SJSA1 (cell line): ENCODE data around the gene NKX3-2. TPM values are rescaled to one million over a fixed set of nuclear protein-coding genes. Genes with fewer than 3 reads are reported as not detected.

Experiments used
- DNase-seq, 2 experiments: peaks; one replicate each; pipeline ENCODE4 v3.0.0-alpha.2; 2015 to 2020; ENCODE audit warnings: low spot score in 2 of 2, low read depth in 1 of 2
- H3K27ac ChIP-seq: fragments of 250-450 bp; sonication (Bioruptor Pico); 2 replicates; pipeline ENCODE4 v1.5.1; 2020; ENCODE audit warnings: mild to moderate bottlenecking, moderate library complexity
- H3K27me3 ChIP-seq: fragments of 250-450 bp; sonication (Bioruptor Pico); replicated peaks from 2 replicates; pipeline ENCODE4 v1.5.1; 2020; ENCODE audit warnings: mild to moderate bottlenecking, moderate library complexity
- H3K36me3 ChIP-seq: fragments of 250-450 bp; sonication (Bioruptor Pico); 2 replicates; pipeline ENCODE4 v1.5.1; 2020; ENCODE audit warnings: mild to moderate bottlenecking
- H3K4me1 ChIP-seq: fragments of 250-450 bp; sonication (Bioruptor Pico); replicated peaks from 2 replicates; pipeline ENCODE4 v1.6.1; 2021; ENCODE audit warnings: mild to moderate bottlenecking
- H3K4me3 ChIP-seq: fragments of 250-450 bp; sonication (Bioruptor Pico); 2 replicates; pipeline ENCODE4 v1.5.1; 2020; ENCODE audit warnings: mild to moderate bottlenecking
- H3K9me3 ChIP-seq: fragments of 250-450 bp; sonication (Bioruptor Pico); replicated peaks from 2 replicates; pipeline ENCODE4 v1.5.1; 2020; ENCODE audit warnings: mild to moderate bottlenecking
- total RNA-seq: library from RNA; depleted of rRNA; stranded (reverse); fragments of >200 nt; shearing (Covaris generic); gene quantifications from 2 replicates; pipeline ENCODE4 v1.2.3, GENCODE V29; 2014

The NKX3-2 gene
- total RNA-seq, 1 experiment from 2014 or later = 2.8 TPM

DNA sequence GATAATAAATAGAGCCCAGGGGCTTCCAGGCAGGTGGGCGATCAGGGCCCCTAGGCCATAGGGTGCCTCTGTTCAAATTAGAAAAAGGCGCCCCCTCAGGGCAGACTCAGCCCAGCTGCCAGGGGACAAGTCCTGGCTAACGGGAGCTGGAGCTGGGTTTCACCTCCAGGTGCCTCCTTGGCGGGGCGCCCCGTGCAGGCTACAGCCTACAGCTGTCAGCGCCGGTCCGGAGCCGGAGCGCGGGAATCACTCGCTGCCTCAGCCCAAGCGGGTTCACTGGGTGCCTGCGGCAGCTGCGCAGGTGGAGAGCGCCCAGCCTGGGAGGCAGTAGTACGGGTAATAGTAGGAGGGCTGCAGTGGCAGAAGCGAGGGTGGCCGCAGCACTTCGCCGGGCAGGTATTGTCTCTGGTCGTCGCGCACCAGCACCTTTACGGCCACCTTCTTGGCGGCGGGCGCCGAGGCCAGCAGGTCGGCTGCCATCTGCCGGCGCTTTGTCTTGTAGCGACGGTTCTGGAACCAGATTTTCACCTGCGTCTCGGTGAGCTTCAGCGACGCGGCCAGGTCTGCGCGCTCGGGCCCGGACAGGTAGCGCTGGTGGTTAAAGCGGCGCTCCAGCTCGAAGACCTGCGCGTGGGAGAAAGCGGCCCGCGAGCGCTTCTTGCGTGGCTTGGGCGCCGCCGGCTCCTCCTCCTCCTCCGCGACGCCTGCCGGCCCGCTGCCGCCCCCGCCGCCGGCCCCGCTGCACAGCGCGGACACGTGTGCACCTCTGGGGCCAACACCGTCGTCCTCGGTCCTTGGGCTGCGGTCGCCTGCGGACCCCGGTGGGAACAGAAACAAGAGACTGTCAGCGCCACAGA lies 2.4 kb downstream of the NKX3-2 start:
- Histone ChIP-seq H3K4me1 (peaks cover 10% of the 10 kb centered on the region; the same call in 1 of the 2 replicates), H3K9me3 (no peaks in the 10 kb centered on the region), H3K27me3 (no peaks in the 10 kb centered on the region), H3K4me3 (no peak overlapping the region), H3K36me3 (no peaks in the 10 kb centered on the region), H3K27ac (no peak overlapping the region)
- no peak for DNase-seq

DNA sequence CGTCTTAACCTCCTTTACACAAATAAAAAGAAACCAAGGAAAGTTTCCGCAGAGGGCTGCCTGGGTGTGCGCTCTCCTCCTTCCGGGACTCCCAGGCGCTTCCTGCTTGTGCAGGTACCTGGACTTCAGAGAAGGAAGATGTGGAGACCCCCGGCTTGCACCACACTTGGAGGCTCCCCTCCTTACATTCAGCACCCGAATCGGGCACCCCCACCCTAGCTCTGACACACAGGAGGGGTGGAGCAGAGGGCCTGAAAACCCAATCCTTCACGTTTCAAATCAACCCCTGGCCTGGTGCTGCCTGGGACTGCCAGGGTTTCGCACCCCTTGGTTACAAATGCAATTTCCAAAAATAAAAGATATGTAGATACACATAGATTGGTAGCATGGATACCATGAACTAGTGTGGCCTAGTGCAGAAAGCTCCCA lies 3.1 kb downstream of the NKX3-2 start:
- Histone ChIP-seq H3K4me1 (peaks cover 10% of the 10 kb centered on the region; the same call in 1 of the 2 replicates), H3K9me3 (no peaks in the 10 kb centered on the region), H3K27ac (no peak overlapping the region), H3K36me3 (no peaks in the 10 kb centered on the region), H3K4me3 (no peak overlapping the region), H3K27me3 (no peaks in the 10 kb centered on the region)
- no peak for DNase-seq

DNA sequence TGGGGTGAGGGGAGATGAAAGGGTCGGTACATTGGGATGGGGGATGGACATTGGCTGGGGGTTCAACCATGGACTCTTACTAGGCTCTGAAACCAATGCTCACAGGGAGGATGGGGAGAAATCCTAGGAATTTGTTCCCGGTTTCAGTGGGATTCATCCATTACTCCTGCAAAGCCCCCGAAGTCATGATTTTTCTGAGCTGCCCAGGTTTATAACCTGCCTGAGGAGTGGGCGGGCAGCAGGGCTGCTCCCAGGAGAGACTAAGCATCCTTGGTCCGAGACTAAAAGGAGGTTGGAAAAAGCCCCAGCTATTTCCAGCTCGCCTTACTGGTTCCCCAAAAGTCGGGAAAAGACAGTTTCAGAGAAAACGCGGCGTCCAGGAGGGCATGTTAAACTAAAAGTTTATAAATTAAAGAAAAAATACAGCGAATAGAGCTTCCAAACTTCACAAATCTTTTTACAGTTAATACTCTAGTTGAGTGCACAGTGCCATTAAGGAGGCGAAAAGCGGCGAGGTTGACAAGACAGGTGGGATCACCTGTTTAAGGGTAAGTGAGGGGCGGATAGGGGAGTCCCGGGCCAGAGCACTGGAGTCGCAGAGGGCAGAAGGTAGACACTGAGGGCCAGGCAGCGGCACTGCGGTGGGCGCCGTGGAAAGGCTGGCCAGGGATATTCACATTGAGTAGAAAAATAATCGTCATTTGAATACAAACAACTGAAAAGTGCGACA lies 3.7 kb downstream of the NKX3-2 start:
- no peak overlapping the region for H3K4me3 ChIP-seq
- no peak for DNase-seq
- no peaks in the 10 kb centered on the region for H3K27me3 ChIP-seq
- H3K36me3 ChIP-seq = no peaks in the 10 kb centered on the region
- H3K9me3 ChIP-seq = no peaks in the 10 kb centered on the region
- peaks cover 10% of the 10 kb centered on the region; the same call in 1 of the 2 replicates for H3K4me1 ChIP-seq
- H3K27ac ChIP-seq = no peak overlapping the region

DNA sequence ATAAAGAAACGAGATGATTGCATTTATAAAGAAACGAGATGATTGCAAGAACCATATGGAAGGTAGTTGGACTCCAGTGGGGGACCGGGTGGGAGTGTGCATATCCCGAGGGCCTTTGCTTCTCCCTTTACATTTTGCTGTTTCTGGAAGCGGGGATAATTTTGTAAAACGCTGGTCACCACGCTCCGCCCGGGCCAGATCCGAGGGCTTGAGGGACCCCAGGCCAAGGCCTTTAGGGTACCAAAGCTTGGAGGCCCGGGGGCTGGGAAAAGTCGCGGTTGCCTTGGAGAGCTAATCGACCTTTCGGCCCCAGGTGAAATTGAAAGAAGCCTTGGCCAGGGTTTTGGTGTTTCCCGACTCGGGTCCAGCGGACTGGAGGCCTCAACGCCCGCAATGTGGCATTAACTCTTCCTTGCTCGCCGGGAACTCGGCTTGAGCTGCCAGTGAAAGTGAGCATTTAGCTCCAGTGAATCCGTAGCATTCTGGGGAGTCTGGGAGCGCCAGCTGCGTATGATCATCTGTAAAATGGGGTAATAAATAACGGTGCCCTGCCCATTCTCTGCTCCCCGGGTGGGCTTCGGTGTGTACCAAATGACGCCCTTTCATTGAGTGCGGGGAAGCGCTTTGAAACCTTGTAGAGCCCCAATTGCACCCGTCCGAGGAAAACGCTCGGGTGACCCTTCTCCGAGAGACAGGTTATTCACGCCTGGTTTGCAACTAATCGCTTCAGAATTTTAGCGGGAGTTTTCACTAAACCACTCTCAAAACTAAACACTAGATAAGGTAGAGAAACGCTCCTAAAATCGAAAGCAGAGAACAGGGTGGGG lies 4.5 kb downstream of the NKX3-2 start:
- Histone ChIP-seq H3K27me3 (no peaks in the 10 kb centered on the region), H3K4me1 (peaks cover 7% of the 10 kb centered on the region; the same call in 1 of the 2 replicates), H3K4me3 (no peak overlapping the region), H3K9me3 (no peaks in the 10 kb centered on the region), H3K36me3 (no peaks in the 10 kb centered on the region), H3K27ac (no peak overlapping the region)
- no peak for DNase-seq

DNA sequence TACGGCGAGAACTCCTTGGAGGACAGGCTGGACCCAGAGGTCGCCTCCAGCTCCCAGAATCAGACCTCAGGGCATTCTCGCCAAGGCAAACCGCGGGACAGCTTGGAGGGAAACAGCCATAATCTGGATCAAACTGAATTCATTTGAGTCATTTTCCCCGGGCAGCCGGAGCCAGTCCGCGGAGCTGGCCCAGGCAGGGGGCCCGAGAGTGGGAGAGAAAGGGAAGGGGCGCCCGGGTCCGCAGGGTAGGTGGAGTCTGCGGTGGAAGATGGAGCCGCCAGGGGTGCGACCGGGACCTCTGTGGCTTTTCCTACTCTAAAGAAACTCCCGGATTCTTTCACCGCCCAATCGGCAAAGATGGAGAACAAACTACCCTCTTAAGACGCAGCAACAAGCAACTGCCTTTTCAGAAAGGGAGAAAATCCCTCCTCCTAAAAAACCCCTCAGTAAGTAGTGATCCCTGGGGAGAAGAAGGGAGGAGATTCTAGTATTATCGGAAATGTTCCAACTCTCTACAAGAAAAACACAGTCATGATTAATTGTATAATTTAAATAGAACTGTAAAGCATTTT lies 5.2 kb downstream of the NKX3-2 start:
- no peaks in the 10 kb centered on the region for H3K9me3 ChIP-seq
- H3K27ac ChIP-seq = no peak overlapping the region
- H3K4me1 ChIP-seq = peaks cover 6% of the 10 kb centered on the region; the same call in 1 of the 2 replicates
- no peak overlapping the region for H3K4me3 ChIP-seq
- no peaks in the 10 kb centered on the region for H3K36me3 ChIP-seq
- no peak for DNase-seq
- H3K27me3 ChIP-seq = no peaks in the 10 kb centered on the region

DNA sequence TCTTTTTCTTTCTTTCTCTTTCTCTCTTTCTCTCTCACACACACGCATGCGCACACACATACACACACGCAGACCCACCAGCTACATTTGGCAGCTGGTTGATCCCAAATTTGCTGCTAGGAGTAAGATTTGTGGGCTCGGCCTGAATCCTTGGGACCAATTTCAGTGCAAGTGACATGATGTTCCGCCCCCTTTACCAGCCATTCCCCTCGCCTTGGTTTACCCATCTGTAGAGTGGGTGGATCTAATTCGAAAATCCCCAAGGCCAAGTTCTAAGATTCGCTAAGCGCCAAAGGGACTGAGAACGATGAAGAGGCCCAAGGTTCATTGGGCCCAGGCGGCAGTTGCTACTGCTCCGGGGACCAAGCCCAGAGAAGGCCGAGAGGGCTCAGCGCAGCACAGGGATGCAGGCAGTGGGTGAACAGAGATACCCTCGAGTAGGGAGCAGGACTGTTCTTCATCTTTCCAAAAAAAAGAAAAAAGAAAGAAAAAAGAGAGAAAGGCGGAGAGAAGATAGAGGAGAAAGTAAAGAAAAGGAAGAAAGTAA lies 5.8 kb downstream of the NKX3-2 start:
- Histone ChIP-seq H3K27me3 (no peaks in the 10 kb centered on the region), H3K36me3 (no peaks in the 10 kb centered on the region), H3K27ac (no peak overlapping the region), H3K4me1 (peaks cover under 1% of the 10 kb centered on the region; the same call in 1 of the 2 replicates), H3K4me3 (no peak overlapping the region), H3K9me3 (no peaks in the 10 kb centered on the region)
- no peak for DNase-seq

DNA sequence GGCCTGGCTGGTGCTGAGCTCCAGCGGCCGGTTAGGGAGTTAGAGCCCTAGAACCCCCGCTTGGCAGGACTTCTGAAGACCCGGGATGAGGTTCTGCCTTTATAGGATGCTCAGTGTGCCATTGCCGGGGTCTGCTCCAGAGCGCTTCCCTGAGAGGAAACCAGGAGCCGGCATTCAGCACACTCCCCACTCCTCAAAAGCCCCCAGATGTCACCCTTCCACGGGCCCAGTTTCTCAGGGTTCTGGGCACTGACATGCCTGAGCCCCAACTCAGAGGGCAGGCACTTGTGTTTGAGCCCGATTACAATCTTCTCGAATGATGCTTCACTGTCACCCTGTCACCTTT lies 6.5 kb downstream of the NKX3-2 start:
- DNase-seq = no peak
- H3K27me3 ChIP-seq = no peaks in the 10 kb centered on the region
- no peak overlapping the region for H3K27ac ChIP-seq
- no peaks in the 10 kb centered on the region for H3K9me3 ChIP-seq
- no peaks in the 10 kb centered on the region for H3K4me1 ChIP-seq
- H3K36me3 ChIP-seq = no peaks in the 10 kb centered on the region
- H3K4me3 ChIP-seq = no peak overlapping the region

DNA sequence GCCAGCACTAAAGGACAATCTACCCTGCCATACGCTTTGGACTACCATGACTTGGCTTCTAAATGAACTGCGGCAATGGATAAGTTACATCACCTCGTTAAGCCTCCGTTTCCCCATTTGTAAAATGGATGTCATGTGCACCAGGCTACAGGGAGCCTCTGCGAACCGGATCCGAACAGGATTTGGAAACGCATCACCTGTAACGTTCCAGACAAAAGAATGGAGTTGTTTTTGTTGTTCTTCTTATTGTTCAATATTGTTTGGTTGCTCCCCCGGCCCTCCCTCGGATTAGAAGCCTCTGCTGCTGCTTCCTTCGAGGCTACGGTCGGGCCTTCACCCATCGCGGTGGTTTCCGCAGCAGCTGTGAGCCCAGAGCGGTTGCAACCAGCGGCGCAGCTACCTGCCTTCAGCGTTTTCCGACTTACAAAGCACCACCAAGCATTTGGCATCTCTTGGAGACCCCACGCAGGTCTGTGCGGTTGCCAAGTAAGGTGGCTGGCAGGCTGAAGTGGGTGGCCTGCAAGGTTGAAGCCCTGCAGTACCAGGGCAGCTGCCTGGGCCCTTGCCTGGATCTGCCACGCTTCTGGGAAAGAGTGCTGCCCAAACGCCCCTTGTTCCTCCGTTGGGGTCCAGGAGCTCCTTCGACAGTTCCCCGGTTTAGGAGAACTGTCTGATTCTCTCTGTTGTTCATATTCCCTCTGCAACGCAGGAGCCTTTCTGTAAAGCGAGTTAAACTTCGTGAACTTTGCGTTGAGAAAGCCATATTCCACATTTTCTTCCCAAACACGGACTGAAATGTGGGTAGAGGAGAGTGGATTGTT lies 7.1 kb downstream of the NKX3-2 start:
- Histone ChIP-seq H3K4me1 (no peaks in the 10 kb centered on the region), H3K9me3 (no peaks in the 10 kb centered on the region), H3K27me3 (no peaks in the 10 kb centered on the region), H3K36me3 (no peaks in the 10 kb centered on the region), H3K4me3 (no peak overlapping the region), H3K27ac (no peak overlapping the region)
- no peak for DNase-seq

DNA sequence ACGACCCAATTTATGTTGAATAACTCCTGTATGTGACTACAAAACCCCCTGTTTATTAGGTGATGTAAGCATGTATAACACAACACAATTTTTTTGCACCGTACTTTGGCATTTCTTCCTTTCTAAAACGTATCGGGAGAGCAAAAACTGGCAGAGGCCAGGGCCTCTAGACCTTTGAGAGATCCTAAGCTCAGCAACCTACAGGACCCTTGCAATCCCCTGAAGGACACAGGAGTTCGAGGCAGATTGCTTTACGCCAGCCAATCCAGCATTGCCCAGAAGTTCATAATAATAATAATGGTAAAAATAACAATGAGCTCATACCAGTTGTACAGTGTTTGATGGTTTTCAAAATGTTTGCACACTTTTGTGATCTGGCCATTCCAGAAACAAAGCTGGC lies 7.7 kb downstream of the NKX3-2 start:
- no peaks in the 10 kb centered on the region for H3K27me3 ChIP-seq

DNA sequence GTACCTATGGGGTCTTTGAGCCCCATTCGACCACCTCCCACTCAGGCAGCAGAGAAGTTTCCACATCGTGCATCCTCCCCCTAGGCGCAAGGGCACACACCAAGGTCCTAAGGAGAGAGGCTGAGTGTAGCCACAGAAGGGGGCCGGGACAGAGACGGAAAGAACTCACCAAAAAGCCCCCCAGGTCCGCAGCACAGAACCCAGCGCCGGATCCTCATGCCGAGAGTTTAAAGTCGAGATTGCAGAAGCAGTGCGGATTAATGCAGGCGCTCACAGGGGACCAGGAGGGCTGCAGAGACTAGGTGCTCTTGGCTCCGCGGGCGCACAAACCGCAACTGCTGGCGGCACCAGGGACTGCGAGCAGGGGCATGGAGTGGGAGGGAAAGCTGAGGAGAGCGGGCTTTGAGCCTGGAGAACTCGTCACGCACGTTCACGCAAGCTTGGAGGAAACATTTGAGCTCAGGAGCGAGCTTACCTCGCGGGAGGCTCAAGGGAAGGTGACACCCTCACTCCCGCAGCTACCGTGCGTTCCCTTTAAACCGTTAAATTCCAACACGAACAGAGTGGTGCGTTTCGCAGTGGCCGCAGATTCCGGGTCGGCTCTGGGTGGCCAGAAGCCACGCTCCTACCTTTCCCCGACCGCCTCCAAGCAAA lies 8.5 kb downstream of the NKX3-2 start:
- Histone ChIP-seq H3K36me3 (no peaks in the 10 kb centered on the region), H3K27ac (no peak overlapping the region), H3K9me3 (no peaks in the 10 kb centered on the region), H3K27me3 (no peaks in the 10 kb centered on the region), H3K4me1 (no peaks in the 10 kb centered on the region), H3K4me3 (no peak overlapping the region)
- DNase-seq = no peak

More for the DNA sequence above, 7.7 kb downstream of the NKX3-2 start:
- Histone ChIP-seq H3K4me1 (no peaks in the 10 kb centered on the region), H3K9me3 (no peaks in the 10 kb centered on the region), H3K4me3 (no peak overlapping the region), H3K36me3 (no peaks in the 10 kb centered on the region), H3K27ac (no peak overlapping the region)
- no peak for DNase-seq

DNA sequence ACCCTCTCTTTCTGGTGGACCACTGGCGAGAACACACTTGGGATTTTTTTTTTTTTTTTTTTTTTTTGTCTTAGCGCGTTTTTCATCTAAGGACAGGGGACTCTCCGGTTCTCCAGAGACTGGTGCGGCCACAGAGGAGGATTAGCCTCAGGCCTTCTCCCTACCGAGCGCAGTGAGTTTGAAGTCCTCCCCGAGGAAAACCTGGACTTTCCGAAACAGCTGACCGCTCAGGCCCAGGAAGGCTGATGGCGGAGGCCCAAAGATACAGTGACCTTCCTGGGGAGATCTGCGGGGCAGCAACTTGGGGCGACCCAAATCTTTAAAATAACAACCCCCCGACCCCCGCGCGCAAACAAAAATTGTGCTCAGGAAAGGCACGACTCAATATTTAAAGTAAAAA lies 9.2 kb downstream of the NKX3-2 start:
- Histone ChIP-seq H3K27me3 (no peaks in the 10 kb centered on the region), H3K4me1 (no peaks in the 10 kb centered on the region)
- DNase-seq = no peak

DNA sequence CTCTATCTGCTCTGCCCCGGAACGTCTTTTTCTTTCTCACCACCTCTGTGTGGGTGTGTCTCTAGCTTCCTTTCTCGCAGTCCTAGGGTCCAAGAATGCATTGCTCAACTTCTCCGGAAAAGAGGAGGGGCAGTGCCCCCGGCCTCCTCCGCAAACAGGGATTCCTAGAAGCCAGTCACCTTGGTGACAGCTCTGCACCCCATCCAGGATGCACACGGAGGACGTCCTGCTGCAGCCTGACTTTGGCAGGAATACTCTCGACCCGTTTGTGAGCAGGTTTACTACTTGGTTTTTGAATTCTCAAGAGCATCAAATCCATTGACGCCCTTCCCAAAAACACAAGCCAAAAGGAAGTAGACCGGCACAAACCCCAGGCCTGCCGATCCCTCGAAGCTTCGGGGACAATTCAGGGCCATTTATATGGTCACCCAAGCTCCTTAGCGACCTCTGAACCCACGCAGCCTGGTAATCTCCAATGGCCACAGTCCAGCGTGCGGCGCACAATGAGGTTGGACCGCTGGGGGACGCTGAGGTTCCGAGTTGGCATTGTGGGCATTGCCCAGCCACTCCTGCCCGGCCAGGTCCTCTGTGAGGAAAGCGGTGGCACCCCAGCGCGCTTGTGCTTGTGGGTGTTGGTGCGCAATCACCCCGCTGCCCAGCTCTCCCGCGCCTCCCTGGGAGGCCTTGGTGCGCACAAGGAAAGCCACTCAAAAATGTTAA lies 9.8 kb downstream of the NKX3-2 start:
- Histone ChIP-seq H3K9me3 (no peaks in the 10 kb centered on the region), H3K4me3 (no peak overlapping the region), H3K27ac (no peak overlapping the region), H3K4me1 (no peaks in the 10 kb centered on the region), H3K36me3 (no peaks in the 10 kb centered on the region), H3K27me3 (no peaks in the 10 kb centered on the region)
- no peak for DNase-seq

More for the DNA sequence above, 9.2 kb downstream of the NKX3-2 start:
- Histone ChIP-seq H3K4me3 (no peak overlapping the region), H3K36me3 (no peaks in the 10 kb centered on the region), H3K27ac (no peak overlapping the region), H3K9me3 (no peaks in the 10 kb centered on the region)
